ENCODE measurements around the gene GPLD1.

DNA sequence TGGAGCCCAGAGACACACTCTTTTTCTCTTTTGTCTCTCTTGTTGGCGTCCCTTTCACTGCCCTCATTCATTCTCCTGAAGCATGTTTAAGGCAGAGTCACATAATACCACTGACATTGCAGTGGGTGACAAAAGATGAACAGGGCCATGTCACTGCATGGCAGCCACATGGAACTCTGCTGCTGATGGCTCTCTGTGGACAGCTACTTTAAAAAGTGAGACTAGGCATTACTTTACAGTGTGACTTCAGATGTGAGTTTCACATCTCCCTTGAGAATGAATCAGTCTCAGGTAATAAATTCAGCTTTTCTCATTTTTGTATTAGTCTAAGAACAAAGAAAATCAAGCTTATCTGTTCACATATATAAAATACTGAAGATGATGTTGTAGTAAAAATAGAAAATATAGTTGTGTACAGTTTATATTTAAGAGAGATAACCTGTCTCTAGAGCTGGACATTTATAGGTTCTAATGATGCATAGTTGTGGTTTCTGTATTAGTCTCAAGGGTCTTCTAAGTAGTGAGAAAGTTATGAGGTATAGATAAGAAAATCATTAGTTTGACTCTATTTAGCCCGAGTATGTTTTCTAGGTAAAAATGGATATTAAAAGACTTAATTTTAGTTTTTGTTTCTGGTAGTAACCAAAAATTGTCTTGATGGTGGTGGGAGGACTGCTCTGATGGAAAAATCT is 80.5 kb downstream of the GPLD1 start:
- TF ChIP-seq CTCF (conservative IDR thresholded peaks at IDR 0.05; ENCODE audit: low read depth in 2 of 2) (no peak), NANOG (IDR thresholded peaks at IDR 0.05; ENCODE audit: borderline replicate concordance) (no peak), POLR2AphosphoS5 (IDR thresholded peaks at IDR 0.05; ENCODE audit: low read depth) (no peak), ZNF331 (CRISPR knock-in tag; IDR thresholded peaks at IDR 0.05; ENCODE audit: low read depth) (no peak), EZH2 (IDR thresholded peaks at IDR 0.05; ENCODE audit: low read depth, unreplicated experiment) (no peak), CREB1 (CRISPR knock-in tag; IDR thresholded peaks at IDR 0.05; ENCODE audit: low read depth) (no peak), EZH2phosphoT487 (IDR thresholded peaks at IDR 0.05; ENCODE audit: unreplicated experiment) (no peak)
- TF ChIP-seq, protein P1, sequence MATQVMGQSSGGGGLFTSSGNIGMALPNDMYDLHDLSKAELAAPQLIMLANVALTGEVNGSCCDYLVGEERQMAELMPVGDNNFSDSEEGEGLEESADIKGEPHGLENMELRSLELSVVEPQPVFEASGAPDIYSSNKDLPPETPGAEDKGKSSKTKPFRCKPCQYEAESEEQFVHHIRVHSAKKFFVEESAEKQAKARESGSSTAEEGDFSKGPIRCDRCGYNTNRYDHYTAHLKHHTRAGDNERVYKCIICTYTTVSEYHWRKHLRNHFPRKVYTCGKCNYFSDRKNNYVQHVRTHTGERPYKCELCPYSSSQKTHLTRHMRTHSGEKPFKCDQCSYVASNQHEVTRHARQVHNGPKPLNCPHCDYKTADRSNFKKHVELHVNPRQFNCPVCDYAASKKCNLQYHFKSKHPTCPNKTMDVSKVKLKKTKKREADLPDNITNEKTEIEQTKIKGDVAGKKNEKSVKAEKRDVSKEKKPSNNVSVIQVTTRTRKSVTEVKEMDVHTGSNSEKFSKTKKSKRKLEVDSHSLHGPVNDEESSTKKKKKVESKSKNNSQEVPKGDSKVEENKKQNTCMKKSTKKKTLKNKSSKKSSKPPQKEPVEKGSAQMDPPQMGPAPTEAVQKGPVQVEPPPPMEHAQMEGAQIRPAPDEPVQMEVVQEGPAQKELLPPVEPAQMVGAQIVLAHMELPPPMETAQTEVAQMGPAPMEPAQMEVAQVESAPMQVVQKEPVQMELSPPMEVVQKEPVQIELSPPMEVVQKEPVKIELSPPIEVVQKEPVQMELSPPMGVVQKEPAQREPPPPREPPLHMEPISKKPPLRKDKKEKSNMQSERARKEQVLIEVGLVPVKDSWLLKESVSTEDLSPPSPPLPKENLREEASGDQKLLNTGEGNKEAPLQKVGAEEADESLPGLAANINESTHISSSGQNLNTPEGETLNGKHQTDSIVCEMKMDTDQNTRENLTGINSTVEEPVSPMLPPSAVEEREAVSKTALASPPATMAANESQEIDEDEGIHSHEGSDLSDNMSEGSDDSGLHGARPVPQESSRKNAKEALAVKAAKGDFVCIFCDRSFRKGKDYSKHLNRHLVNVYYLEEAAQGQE (IDR thresholded peaks at IDR 0.05; ENCODE audit: unreplicated experiment): no peak

Data from GM23338 (cell line).